Mesothelial cell of epicardium (in vitro differentiated cells): ENCODE measurements around the gene STXBP6. TPM values are rescaled to one million over a fixed set of nuclear protein-coding genes. Genes with fewer than 3 reads are reported as not detected.

ENCODE experiments used
- DNase-seq, 2 experiments: peaks; one replicate each; pipeline ENCODE4 v3.0.0; 2021; ENCODE audit warnings: low spot score in 2 of 2; ENCODE audit not compliant: unreplicated experiment in 2 of 2
- H3K27ac Mint-ChIP-seq: 2 replicates; pipeline ENCODE4 v1.8.0; 2021; ENCODE audit warnings: mixed read lengths
- H3K27me3 Mint-ChIP-seq: 2 replicates; pipeline ENCODE4 v1.8.0; 2021; ENCODE audit warnings: low read depth, mixed read lengths
- H3K36me3 Mint-ChIP-seq: 2 replicates; pipeline ENCODE4 v1.8.0; 2021; ENCODE audit warnings: mixed read lengths
- H3K4me1 Mint-ChIP-seq: 2 replicates; pipeline ENCODE4 v1.8.0; 2021; ENCODE audit warnings: mixed read lengths
- H3K4me3 Mint-ChIP-seq: 2 replicates; pipeline ENCODE4 v1.8.0; 2021; ENCODE audit warnings: mild to moderate bottlenecking, moderate library complexity, mixed read lengths
- H3K9me3 Mint-ChIP-seq: 2 replicates; pipeline ENCODE4 v1.8.0; 2021; ENCODE audit warnings: mixed read lengths
- CTCF ChIP-seq: fragments of 200-600 bp; sonication (generic); IDR thresholded peaks from one replicate; pipeline ENCODE4 v1.5.0; 2021; ENCODE audit warnings: antibody characterized with exemption; ENCODE audit not compliant: unreplicated experiment
- total RNA-seq: library from RNA; stranded (reverse); gene quantifications from 3 replicates; pipeline ENCODE4 v1.2.1, GENCODE V29; 2021

STXBP6 gene
- total RNA-seq, 1 donor from 2014 or later: 16.6 TPM

DNA sequence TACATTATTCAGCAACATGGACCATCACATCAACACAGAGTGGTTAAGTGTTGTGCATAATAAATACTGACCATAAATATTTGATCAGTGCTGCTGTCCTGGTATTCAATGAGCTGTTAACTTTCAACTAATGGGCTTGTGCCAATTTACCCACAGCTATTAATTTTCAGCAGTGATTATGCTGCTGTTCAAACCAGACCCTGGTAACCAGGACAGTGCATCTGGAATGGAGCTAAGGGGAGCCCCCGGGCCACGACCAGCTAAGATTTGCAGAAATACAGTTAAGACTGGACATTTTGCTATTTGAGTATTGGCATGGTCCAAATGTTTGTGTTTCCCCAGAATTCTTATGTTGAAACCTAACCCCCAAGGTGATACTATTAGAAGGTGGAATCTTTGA lies 235.6 kb downstream of the STXBP6 start:
- Mint-ChIP-seq H3K27me3 (no peaks in the 10 kb centered on the region), H3K4me3 (no peak overlapping the region), H3K27ac (no peak overlapping the region), H3K4me1 (peaks cover 32% of the 10 kb centered on the region), H3K36me3 (peaks cover 2% of the 10 kb centered on the region), H3K9me3 (no peaks in the 10 kb centered on the region)
- TF ChIP-seq CTCF: no peak
- no peak for DNase-seq

DNA sequence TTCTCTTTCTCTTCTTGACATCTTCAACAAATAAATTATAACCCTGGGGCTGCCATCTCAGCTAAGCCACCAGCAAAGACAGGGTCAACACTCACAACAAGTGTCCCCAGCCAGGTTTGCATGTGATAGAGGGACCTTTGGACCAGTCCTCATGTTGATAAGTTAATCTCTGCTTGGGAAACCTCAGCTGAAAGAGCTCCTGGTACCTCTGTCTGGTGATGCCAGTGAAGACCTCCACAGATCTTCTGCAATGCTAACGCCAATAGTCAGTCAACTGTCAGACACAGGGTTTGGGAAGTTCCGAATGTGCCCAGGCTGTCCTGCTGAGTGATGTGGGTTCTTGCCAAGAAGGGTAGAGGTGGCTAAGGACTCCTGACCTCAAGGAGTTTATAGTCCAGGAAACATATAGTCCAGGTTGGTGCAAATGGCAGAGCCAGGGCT lies 236.1 kb downstream of the STXBP6 start:
- Mint-ChIP-seq H3K9me3 (no peaks in the 10 kb centered on the region), H3K36me3 (peaks cover 2% of the 10 kb centered on the region), H3K4me1 (peaks cover 29% of the 10 kb centered on the region), H3K27me3 (no peaks in the 10 kb centered on the region), H3K4me3 (no peak overlapping the region), H3K27ac (no peak overlapping the region)
- TF ChIP-seq CTCF: no peak
- DNase-seq: no peak

DNA sequence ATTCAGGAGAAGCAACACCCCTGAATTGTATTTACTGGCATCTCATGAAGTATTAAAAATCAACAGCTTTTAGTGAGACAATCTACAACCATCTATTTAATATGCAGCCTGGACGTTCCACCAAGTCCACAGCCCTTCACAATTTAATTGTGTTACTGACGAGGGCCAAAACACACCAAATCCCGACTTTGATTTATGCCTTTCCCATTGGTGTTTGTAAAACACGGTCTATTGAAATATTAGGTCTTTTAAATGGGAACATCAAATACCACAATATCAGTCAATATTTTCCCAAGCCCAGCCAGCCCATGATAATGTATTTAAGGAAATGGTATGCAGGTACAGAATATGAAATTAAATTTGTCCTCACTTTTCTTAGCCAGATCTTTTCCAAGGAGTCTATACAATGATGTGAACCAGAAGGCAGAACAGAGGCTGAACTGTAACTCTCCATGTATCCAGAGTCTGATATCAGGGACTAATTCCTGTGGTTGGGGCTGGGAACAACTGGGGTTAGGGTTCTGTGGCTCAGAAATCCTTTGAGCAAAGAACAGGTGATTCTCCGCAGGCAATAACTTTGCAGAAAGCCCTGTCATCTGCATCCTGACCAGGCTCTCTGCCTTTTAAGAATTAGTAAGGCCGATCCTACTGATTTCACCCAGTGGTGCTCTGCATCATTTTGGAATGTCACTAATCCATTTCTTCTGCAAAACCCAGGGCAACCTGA lies 236.7 kb downstream of the STXBP6 start:
- H3K36me3 Mint-ChIP-seq: peaks cover 2% of the 10 kb centered on the region
- H3K27ac Mint-ChIP-seq: no peak overlapping the region

GRCh38 chr14:24809135-24809534 lies 240.8 kb downstream of the STXBP6 start:
- DNase-seq: no peak
- Mint-ChIP-seq H3K27me3 (no peaks in the 10 kb centered on the region), H3K4me1 (peaks cover 13% of the 10 kb centered on the region), H3K4me3 (no peak overlapping the region), H3K27ac (no peak overlapping the region), H3K36me3 (no peaks in the 10 kb centered on the region), H3K9me3 (no peaks in the 10 kb centered on the region)
- TF ChIP-seq CTCF: no peak

More for the DNA sequence above, 236.7 kb downstream of the STXBP6 start:
- DNase-seq: no peak
- Mint-ChIP-seq H3K4me1 (peaks cover 23% of the 10 kb centered on the region), H3K9me3 (no peaks in the 10 kb centered on the region), H3K27me3 (no peaks in the 10 kb centered on the region), H3K4me3 (no peak overlapping the region)
- no peak for TF ChIP-seq CTCF

DNA sequence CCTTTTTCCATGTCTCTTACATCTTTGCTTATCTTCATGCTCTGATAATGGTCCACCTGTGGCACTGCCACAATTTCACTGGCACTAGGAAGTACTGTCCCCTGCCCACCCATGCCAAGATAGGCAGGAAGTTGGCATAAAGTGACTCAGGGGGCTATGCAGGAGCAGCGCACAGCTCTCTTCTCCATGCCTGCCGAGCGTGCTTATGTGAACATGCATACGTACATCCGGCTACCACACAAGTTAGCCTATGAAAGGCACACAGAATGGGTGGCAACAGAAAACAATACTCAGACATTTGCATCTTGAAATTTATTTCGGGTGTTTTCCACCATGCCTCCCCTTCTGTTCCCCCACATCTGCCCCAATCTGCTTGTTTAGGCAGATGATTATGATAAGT lies 241.5 kb downstream of the STXBP6 start:
- no peak for DNase-seq
- Mint-ChIP-seq H3K27ac (no peak overlapping the region), H3K36me3 (no peaks in the 10 kb centered on the region), H3K27me3 (no peaks in the 10 kb centered on the region), H3K9me3 (no peaks in the 10 kb centered on the region), H3K4me1 (peaks cover 13% of the 10 kb centered on the region), H3K4me3 (no peak overlapping the region)
- TF ChIP-seq CTCF: no peak
